Measurements from ENCODE around the gene BAIAP2. TPM values are rescaled to one million over a fixed set of nuclear protein-coding genes. Genes with fewer than 3 reads are reported as not detected.
"Not testable (repeated sequence)": the region's sequence is repeated elsewhere in the genome, so short reads cannot be mapped to it uniquely, and the experiment has no call there.

The BAIAP2 gene
- total and polyA plus RNA-seq, 3 experiments from 2014 or later, result 5.3 to 8.8 (median 6.6) TPM

DNA sequence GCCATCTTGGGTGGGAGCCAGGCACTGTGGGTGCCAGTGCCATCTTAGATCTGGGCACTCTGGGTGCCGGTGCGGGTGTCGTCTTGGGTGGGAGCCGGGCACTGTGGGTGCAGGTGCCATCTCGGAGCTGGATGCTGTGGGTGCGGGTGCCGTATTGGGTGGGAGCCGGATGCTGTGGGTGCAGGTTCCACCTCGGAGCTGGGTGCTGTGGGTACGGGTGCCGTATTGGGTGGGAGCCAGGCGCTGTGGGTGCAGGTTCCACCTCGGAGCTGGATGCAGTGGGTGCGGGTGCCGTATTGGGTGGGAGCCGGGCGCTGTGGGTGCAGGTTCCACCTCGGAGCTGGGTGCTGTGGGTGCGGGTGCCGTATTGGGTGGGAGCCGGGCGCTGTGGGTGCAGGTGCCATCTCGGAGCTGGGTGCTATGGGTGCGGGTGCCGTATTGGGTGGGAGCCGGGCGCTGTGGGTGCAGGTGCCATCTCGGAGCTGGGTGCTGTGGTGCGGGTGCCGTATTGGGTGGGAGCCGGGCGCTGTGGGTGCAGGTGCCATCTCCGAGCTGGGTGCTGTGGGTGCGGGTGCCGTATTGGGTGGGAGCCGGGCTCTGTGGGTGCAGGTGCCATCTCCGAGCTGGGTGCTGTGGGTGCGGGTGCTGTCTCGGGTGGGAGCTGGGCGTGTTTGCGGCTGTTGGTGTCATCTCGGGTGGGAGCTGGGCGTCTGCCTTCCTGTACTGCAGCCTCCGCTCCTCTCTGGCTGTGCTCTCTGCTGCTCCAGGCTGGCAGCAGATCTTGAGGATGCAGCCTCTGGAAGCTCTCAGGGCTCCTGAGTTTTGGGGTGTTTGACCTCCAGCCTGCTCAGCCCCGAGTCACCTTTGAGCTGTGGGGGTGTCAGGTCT is 43.3 kb downstream of the BAIAP2 start:
- H3K4me3 Mint-ChIP-seq; H3K4me1 ChIP-seq (ENCODE audit: insufficient read depth, low read length); H3K27me3 ChIP-seq (ENCODE audit: insufficient read depth, low read length, poor library complexity, severe bottlenecking); H3K4me3 ChIP-seq (ENCODE audit: low read length); H3K36me3 Mint-ChIP-seq; H3K27ac Mint-ChIP-seq; H3K9me3 Mint-ChIP-seq; DNase-seq; POLR2A ChIA-PET; H3K4me1 Mint-ChIP-seq; H3K27me3 Mint-ChIP-seq; H3K27ac ChIP-seq (ENCODE audit: low read depth, low read length); H3K36me3 ChIP-seq (ENCODE audit: insufficient read depth, low read length); H3K9me3 ChIP-seq (ENCODE audit: low read length): not testable (repeated sequence)
- CTCF ChIA-PET, result interaction anchor here (1.2 to 2.0 kb wide), 2 partner anchors 19 to 24 kb away, joined by 3 to 7 read pairs; no protein-coding TSS in a partner anchor

DNA sequence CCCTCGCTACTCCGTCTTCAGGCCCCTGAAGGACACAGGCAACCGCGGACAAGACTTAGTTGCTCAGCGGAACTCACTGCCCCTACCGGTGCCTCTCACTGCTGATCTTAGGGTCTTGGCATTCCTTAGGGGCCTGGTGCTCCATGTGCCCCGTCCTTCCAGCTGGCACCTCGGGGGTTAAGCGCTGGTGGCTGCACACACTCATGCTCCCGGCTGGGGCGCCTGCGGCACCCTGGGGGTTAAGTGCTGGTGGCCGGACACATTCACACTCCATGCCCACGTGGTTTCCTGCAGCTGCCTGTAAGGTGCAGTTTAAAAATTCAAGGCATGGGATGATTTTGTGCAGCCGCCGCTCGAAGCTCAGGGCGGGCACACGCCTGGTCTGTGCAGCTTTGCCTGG is 45.1 kb downstream of the BAIAP2 start:
- POLR2A ChIA-PET, result no interaction called here
- CTCF ChIA-PET, result no interaction called here
- no peak overlapping the region for H3K4me3 Mint-ChIP-seq

DNA sequence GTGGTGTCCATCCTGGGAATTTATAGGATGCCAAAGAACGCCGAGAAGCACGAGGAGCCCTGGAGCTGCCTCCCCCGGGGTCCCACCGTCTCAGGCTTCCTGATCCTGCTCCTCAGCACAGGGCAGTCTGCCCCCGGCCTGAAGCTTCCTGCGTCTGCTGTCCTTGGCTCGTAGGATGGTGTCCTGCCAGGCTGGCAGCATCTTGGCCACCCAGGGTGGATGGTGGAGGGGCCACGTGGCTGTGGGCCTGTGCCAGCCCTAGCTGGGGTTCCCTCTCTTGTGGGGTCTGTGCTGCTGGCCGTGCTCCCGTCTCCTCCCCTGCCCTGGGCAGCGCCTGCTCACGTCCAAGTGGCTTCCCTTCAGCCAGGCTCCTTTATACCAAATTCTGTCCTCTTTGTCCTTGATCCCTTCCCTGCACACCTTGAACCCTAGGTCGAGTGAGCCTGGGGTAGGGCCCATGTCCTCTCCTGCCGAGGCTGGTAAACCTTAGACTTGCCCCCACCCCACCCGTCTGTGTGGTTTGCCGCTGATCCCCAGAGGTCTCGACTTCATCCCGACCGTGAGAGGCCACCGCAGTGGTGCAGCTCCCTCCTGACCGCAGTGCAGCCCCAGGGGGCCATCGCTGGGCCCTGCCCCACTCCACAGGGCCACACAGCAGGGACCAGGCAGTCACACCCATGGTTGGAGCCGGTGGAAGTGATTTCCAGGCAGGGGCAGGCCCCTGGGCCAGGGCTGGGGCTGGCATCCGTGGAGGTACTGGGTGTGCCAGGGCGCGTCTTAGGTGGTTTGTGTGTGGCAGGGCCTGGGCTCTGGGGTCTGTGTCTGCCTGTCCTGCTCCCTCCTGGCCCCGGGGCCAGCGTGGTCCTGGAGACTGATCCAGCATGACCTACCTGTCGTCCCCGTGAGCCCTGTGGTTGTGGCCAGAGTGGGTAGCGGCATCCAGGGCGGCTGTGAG is 46.5 kb downstream of the BAIAP2 start:
- POLR2A ChIA-PET, result no interaction called here
- H3K36me3 ChIP-seq (ENCODE audit: insufficient read depth, low read length), result no peaks in the 10 kb centered on the region
- Mint-ChIP-seq H3K27me3 (no peaks in the 10 kb centered on the region), H3K4me3 (no peak overlapping the region), H3K27ac (no peak overlapping the region), H3K36me3 (peaks cover 0 to 1% (median 0%) of the 10 kb centered on the region in 3 donors), H3K9me3 (no peaks in the 10 kb centered on the region), H3K4me1 (no peaks in the 10 kb centered on the region)
- no peak overlapping the region for H3K4me3 ChIP-seq (ENCODE audit: low read length)
- H3K27ac ChIP-seq (ENCODE audit: low read depth, low read length), result no peak overlapping the region
- no peaks in the 10 kb centered on the region for H3K4me1 ChIP-seq (ENCODE audit: insufficient read depth, low read length)
- H3K9me3 ChIP-seq (ENCODE audit: low read length), result no peaks in the 10 kb centered on the region
- DNase-seq, result no peak
- no peaks in the 10 kb centered on the region for H3K27me3 ChIP-seq (ENCODE audit: insufficient read depth, low read length, poor library complexity, severe bottlenecking)
- CTCF ChIA-PET, result no interaction called here

More for the DNA sequence above, 45.1 kb downstream of the BAIAP2 start:
- H3K36me3 Mint-ChIP-seq, result no peaks in the 10 kb centered on the region
- DNase-seq, result no peak
- H3K27me3 Mint-ChIP-seq, result no peaks in the 10 kb centered on the region
- no peaks in the 10 kb centered on the region for H3K9me3 ChIP-seq (ENCODE audit: low read length)
- H3K4me3 ChIP-seq (ENCODE audit: low read length), result no peak overlapping the region
- H3K4me1 Mint-ChIP-seq, result no peaks in the 10 kb centered on the region
- no peak overlapping the region for H3K27ac Mint-ChIP-seq
- no peak overlapping the region for H3K27ac ChIP-seq (ENCODE audit: low read depth, low read length)
- H3K9me3 Mint-ChIP-seq, result no peaks in the 10 kb centered on the region
- no peaks in the 10 kb centered on the region for H3K4me1 ChIP-seq (ENCODE audit: insufficient read depth, low read length)
- no peaks in the 10 kb centered on the region for H3K27me3 ChIP-seq (ENCODE audit: insufficient read depth, low read length, poor library complexity, severe bottlenecking)
- H3K36me3 ChIP-seq (ENCODE audit: insufficient read depth, low read length), result no peaks in the 10 kb centered on the region

GRCh38 chr17:81082177-81083073 is 47.5 kb downstream of the BAIAP2 start:
- POLR2A ChIA-PET, result no interaction called here
- no peak for DNase-seq
- Histone ChIP-seq H3K27me3 (ENCODE audit: insufficient read depth, low read length, poor library complexity, severe bottlenecking) (no peaks in the 10 kb centered on the region), H3K27ac (ENCODE audit: low read depth, low read length) (no peak overlapping the region), H3K4me3 (ENCODE audit: low read length) (no peak overlapping the region), H3K36me3 (ENCODE audit: insufficient read depth, low read length) (no peaks in the 10 kb centered on the region), H3K9me3 (ENCODE audit: low read length) (no peaks in the 10 kb centered on the region), H3K4me1 (ENCODE audit: insufficient read depth, low read length) (no peaks in the 10 kb centered on the region)
- H3K4me1 Mint-ChIP-seq, result no peaks in the 10 kb centered on the region
- CTCF ChIA-PET, result no interaction called here
- H3K4me3 Mint-ChIP-seq, result no peak overlapping the region
- H3K9me3 Mint-ChIP-seq, result no peaks in the 10 kb centered on the region
- no peaks in the 10 kb centered on the region for H3K27me3 Mint-ChIP-seq
- peaks cover 0 to 1% (median 0%) of the 10 kb centered on the region in 3 donors for H3K36me3 Mint-ChIP-seq
- no peak overlapping the region for H3K27ac Mint-ChIP-seq

GRCh38 chr17:81083125-81083765 is 48.3 kb downstream of the BAIAP2 start:
- H3K27ac ChIP-seq (ENCODE audit: low read depth, low read length), result no peak overlapping the region
- H3K4me3 ChIP-seq (ENCODE audit: low read length), result no peak overlapping the region
- ChIA-PET CTCF (no interaction called here), POLR2A (no interaction called here)
- no peak for DNase-seq
- H3K9me3 ChIP-seq (ENCODE audit: low read length), result no peaks in the 10 kb centered on the region
- no peaks in the 10 kb centered on the region for H3K27me3 ChIP-seq (ENCODE audit: insufficient read depth, low read length, poor library complexity, severe bottlenecking)
- Mint-ChIP-seq H3K27ac (no peak overlapping the region), H3K36me3 (peaks cover 0 to 1% (median 0%) of the 10 kb centered on the region in 3 donors), H3K27me3 (no peaks in the 10 kb centered on the region), H3K9me3 (no peaks in the 10 kb centered on the region), H3K4me3 (no peak overlapping the region), H3K4me1 (peaks cover 0 to 2% (median 0%) of the 10 kb centered on the region in 3 donors)
- H3K36me3 ChIP-seq (ENCODE audit: insufficient read depth, low read length), result no peaks in the 10 kb centered on the region
- H3K4me1 ChIP-seq (ENCODE audit: insufficient read depth, low read length), result no peaks in the 10 kb centered on the region

- Histone ChIP-seq H3K4me3 (ENCODE audit: low read length) (no peak overlapping the region), H3K9me3 (ENCODE audit: low read length) (no peaks in the 10 kb centered on the region), H3K4me1 (ENCODE audit: insufficient read depth, low read length) (no peaks in the 10 kb centered on the region), H3K27ac (ENCODE audit: low read depth, low read length) (no peak overlapping the region), H3K27me3 (ENCODE audit: insufficient read depth, low read length, poor library complexity, severe bottlenecking) (no peaks in the 10 kb centered on the region), H3K36me3 (ENCODE audit: insufficient read depth, low read length) (no peaks in the 10 kb centered on the region)
- Mint-ChIP-seq H3K27ac (no peak overlapping the region), H3K27me3 (no peaks in the 10 kb centered on the region), H3K36me3 (peaks cover 0 to 1% (median 0%) of the 10 kb centered on the region in 3 donors), H3K4me1 (peaks cover 0 to 2% (median 0%) of the 10 kb centered on the region in 3 donors), H3K9me3 (no peaks in the 10 kb centered on the region), H3K4me3 (no peak overlapping the region)
- DNase-seq, result no peak
- POLR2A ChIA-PET, result no interaction called here
- CTCF ChIA-PET, result no interaction called here
These were observed 49.9 kb downstream of the BAIAP2 start for GRCh38 chr17:81084680-81085419.

DNA sequence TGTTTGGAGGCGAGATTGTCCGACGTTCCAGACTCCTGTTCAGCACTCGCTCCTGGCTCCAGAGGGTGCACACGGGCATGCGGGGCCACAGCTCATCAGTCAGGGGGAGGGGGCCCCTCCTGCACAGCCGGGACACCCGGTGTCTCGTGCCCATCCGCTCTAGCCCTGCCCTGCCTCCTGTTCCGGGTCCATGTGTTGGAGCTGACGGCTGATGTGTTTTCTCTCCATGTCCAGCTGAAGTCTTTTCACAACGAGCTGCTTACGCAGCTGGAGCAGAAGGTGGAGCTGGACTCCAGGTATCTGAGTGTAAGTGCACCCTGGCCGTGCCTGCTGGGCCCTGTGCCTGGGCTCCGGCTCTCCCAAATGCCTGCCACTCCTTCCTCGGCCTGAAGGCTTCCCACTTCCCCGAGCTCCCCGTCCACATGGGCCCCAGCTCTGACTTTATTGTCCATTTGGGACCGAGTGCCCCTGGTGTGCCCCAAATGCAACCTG is 50.5 kb downstream of the BAIAP2 start:
- Mint-ChIP-seq H3K9me3 (no peaks in the 10 kb centered on the region), H3K27me3 (no peaks in the 10 kb centered on the region), H3K4me1 (peaks cover 0 to 4% (median 3%) of the 10 kb centered on the region in 3 donors), H3K27ac (no peak overlapping the region), H3K4me3 (no peak overlapping the region), H3K36me3 (peaks cover 0 to 1% (median 0%) of the 10 kb centered on the region in 3 donors)
- H3K36me3 ChIP-seq (ENCODE audit: insufficient read depth, low read length), result no peaks in the 10 kb centered on the region
- no peaks in the 10 kb centered on the region for H3K9me3 ChIP-seq (ENCODE audit: low read length)
- no peaks in the 10 kb centered on the region for H3K4me1 ChIP-seq (ENCODE audit: insufficient read depth, low read length)
- no peak overlapping the region for H3K4me3 ChIP-seq (ENCODE audit: low read length)
- DNase-seq, result no peak
- ChIA-PET POLR2A (no interaction called here), CTCF (interaction anchor here (0.7 kb wide), 1 partner anchor 9 kb away, joined by 3 read pairs; no protein-coding TSS in a partner anchor)
- H3K27ac ChIP-seq (ENCODE audit: low read depth, low read length), result no peak overlapping the region
- no peaks in the 10 kb centered on the region for H3K27me3 ChIP-seq (ENCODE audit: insufficient read depth, low read length, poor library complexity, severe bottlenecking)
